Uterus (tissue), 2 donors: ENCODE results near the gene SLC38A8.

ENCODE experiments used
- POLR2A ChIP-seq, 2 donors: fragments of 450-650 bp; IDR thresholded peaks; one replicate each; pipeline ENCODE4 v1.6.1; 2016; ENCODE audit warnings: antibody characterized with exemption in 2 of 2, mild to moderate bottlenecking in 1 of 2, moderate library complexity in 1 of 2
- TF ChIP-seq, protein P1 (sequence below), 4 experiments: fragments of 200-600 bp in 2 of 4; fragments of 450-650 bp in 2 of 4; sonication (generic) in 2 of 4; IDR thresholded peaks; one replicate each; pipeline ENCODE4 v1.5.1; 2016 to 2019; ENCODE audit warnings: antibody characterized with exemption in 4 of 4, mild to moderate bottlenecking in 2 of 4, moderate library complexity in 1 of 4

DNA sequence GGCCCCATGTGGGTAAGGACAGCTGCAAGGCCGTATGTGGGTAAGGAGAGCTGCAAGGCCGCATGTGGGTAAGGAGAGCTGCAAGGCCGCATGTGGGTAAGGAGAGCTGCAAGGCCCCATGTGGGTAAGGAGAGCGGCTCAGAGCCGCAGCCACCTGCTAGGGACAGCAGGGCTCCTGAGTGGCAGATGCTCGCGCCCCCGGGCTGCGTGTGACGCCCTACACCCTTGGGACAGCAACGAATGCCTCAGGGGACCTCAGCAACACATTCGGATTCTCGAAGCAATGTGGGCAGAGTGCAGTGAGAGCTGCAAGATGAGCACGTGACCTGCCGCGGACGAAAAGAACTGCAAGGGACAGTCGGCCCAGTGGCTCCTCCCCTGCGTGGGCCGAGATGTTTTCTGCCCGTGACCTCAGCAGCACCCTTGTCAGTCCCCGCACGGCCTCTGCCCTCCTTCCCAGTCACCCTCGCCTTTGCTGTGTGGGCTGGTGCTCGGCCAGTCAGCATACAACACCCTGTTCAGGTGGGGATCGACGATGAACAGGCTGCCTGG, 9.6 kb upstream of the SLC38A8 start:
- TF ChIP-seq POLR2A (IDR thresholded peaks at IDR 0.05): no peak
- TF ChIP-seq, protein P1, sequence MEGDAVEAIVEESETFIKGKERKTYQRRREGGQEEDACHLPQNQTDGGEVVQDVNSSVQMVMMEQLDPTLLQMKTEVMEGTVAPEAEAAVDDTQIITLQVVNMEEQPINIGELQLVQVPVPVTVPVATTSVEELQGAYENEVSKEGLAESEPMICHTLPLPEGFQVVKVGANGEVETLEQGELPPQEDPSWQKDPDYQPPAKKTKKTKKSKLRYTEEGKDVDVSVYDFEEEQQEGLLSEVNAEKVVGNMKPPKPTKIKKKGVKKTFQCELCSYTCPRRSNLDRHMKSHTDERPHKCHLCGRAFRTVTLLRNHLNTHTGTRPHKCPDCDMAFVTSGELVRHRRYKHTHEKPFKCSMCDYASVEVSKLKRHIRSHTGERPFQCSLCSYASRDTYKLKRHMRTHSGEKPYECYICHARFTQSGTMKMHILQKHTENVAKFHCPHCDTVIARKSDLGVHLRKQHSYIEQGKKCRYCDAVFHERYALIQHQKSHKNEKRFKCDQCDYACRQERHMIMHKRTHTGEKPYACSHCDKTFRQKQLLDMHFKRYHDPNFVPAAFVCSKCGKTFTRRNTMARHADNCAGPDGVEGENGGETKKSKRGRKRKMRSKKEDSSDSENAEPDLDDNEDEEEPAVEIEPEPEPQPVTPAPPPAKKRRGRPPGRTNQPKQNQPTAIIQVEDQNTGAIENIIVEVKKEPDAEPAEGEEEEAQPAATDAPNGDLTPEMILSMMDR (IDR thresholded peaks at IDR 0.05): no peak
